Measurements from ENCODE around the gene ZNF865. TPM values are rescaled to one million over a fixed set of nuclear protein-coding genes. Genes with fewer than 3 reads are reported as not detected.
A peak's percentile ranks its signal among the peaks of the same experiment; 100 is the strongest.

The ZNF865 gene
- total and polyA plus RNA-seq, 2 of the 4 experiments (the other 2 are of a cell fraction), result under 0.01 to 4.6 TPM

DNA sequence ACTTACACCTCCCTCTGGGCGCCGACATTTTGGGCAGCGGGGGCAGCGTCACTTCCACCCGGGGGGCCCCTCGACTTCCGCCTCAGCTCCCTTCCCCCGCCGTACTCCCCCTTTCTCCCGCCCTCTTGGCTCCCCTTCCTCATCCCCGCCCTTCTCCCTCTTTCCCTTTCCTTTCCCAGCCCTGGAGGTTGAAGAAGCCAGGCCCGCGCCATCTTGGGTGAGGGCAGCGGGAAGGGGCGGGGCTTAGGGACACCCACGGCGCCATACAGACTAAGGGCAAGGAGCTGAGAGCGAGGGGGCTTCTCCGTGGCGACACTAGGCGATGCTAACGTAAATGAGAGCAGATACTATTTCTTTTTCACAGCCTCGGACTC lies 6.0 kb upstream of the ZNF865 start, which contains the start of gene FIZ1:
Gene FIZ1 (minus strand): TSS at position 50 of the 374 bp plus-strand sequence. CDS start 1,652 bp downstream, outside the sequence.
- H2BK120ac ChIP-seq (ENCODE audit: low read depth, low read length), result peak within 1 kb of the TSS; percentile 99
- H3K27ac ChIP-seq (ENCODE audit: insufficient read depth, low read length), result peak within 1 kb of the TSS; percentile 95
- H3K14ac ChIP-seq (replicated peaks; ENCODE audit: low read depth, low read length), result peak within 1 kb of the TSS; percentile 100
- H3K27me3 ChIP-seq (ENCODE audit: control insufficient read depth, insufficient read depth, low read length), result no peaks in the 10 kb centered on the region
- peaks cover 13% of the 10 kb centered on the region for H3K9me1 ChIP-seq (ENCODE audit: insufficient read depth, low read length)
- DNase-seq (peak; percentile 98), ATAC-seq (ENCODE audit: low read depth) (peak; percentile 82)
- peak within 1 kb of the TSS; percentile 100 for H3K56ac ChIP-seq (ENCODE audit: extremely low read depth, insufficient read depth, low read length)
- CTCF ChIA-PET, result interaction anchor here (1.3 kb wide), 1 partner anchor 132 kb away, joined by 6 read pairs; no protein-coding TSS in a partner anchor
- dilution Hi-C loops (cut with HindIII; ENCODE audit: low sequenced_read_pairs, unreplicated experiment) (no loop called here), intact Hi-C loops (cut with micrococcal nuclease) (no loop called here), in situ Hi-C loops (cut with MboI; ENCODE audit: low sequenced_read_pairs) (no loop called here)
- H4K20me1 ChIP-seq (ENCODE audit: insufficient read depth, low read length), result no peaks in the 10 kb centered on the region
- H3K4me2 ChIP-seq (ENCODE audit: low read depth, low read length), result peak within 1 kb of the TSS; percentile 69
- H4K8ac ChIP-seq (ENCODE audit: low read depth in 2 of 2, low read length in 2 of 2), result peak within 1 kb of the TSS; percentile 97 to 100
- H3K9me3 ChIP-seq (ENCODE audit: control insufficient read depth, insufficient read depth, low read length), result no peaks in the 10 kb centered on the region
- 0% methylated on average over 9 of the region's 23 CpGs; no CpG with 5 or more reads in 1 of the 2 experiments for WGBS, 2 experiments (ENCODE audit: extremely low coverage in 2 of 2, insufficient read length in 1 of 2)
- H3K23ac ChIP-seq (ENCODE audit: low read depth, low read length), result peak within 1 kb of the TSS; percentile 100
- POLR2A ChIA-PET (ENCODE audit: unreplicated experiment), result interaction anchor here (0.7 to 1.4 kb wide), 5 partner anchors 14 to 26 kb away, joined by 3 to 10 read pairs (median 4); partner anchors contain the start of gene ZNF579
- H3K4me1 ChIP-seq (ENCODE audit: control insufficient read depth, insufficient read depth, low read length), result peaks cover 4% of the 10 kb centered on the region; the same call in 1 of the 2 replicates
- peaks cover 19 to 36% of the 10 kb centered on the region in 2 experiments for H3K79me1 ChIP-seq (ENCODE audit: low read depth in 1 of 2, low read length in 2 of 2)
- H2AK9ac ChIP-seq (replicated peaks; ENCODE audit: low read depth, low read length, poor library complexity), result peak within 1 kb of the TSS; percentile 100
- H2BK15ac ChIP-seq (ENCODE audit: low read depth, low read length), result peak within 1 kb of the TSS; percentile 100; the same call in 2 of the 3 replicates
- peak within 1 kb of the TSS; percentile 98 for H2AFZ ChIP-seq (replicated peaks; ENCODE audit: low read length, poor library complexity)
- peak within 1 kb of the TSS; percentile 99 for H2AK5ac ChIP-seq (ENCODE audit: low read depth, low read length)
- H4K5ac ChIP-seq (ENCODE audit: low read depth, low read length), result peak within 1 kb of the TSS; percentile 87
- TF ChIP-seq POLR2A (IDR thresholded peaks at IDR 0.05; ENCODE audit: low read depth, low read length) (peak; percentile 64), MXI1 (IDR thresholded peaks at IDR 0.05; ENCODE audit: borderline replicate concordance, low read depth, low read length) (no peak), MAZ (IDR thresholded peaks at IDR 0.05; ENCODE audit: borderline replicate concordance, low read depth, low read length) (peak; percentile 85), CHD1 (IDR thresholded peaks at IDR 0.05; ENCODE audit: low read depth, low read length) (peak; percentile 81; the same call in 1 of the 2 replicates)
- peak within 1 kb of the TSS; percentile 99 for H2BK20ac ChIP-seq (ENCODE audit: low read depth, low read length)
- peak within 1 kb of the TSS; percentile 96 for H2BK5ac ChIP-seq (ENCODE audit: low read depth, low read length, poor library complexity, severe bottlenecking)
- H4K91ac ChIP-seq (ENCODE audit: insufficient read depth, low read depth, low read length), result peak within 1 kb of the TSS; percentile 99
- H3K4me3 ChIP-seq (ENCODE audit: insufficient read depth, low read depth, low read length), result peak within 1 kb of the TSS; percentile 56
- peaks cover 20% of the 10 kb centered on the region for H3K36me3 ChIP-seq (ENCODE audit: control insufficient read depth, insufficient read depth, low read length)
- peak within 1 kb of the TSS; percentile 86 for H3K18ac ChIP-seq (ENCODE audit: low read depth, low read length)
- no TSS peak for BruUV-seq (replicated peaks)
- peak within 1 kb of the TSS; percentile 95 for H3K9ac ChIP-seq (ENCODE audit: low read depth, low read length)
- H3K4ac ChIP-seq (ENCODE audit: low read depth, low read length), result peak within 1 kb of the TSS; percentile 100

Measured in IMR-90 (cell line).